ENCODE data around the gene DNAH10.
"Not testable (repeated sequence)": the region's sequence is repeated elsewhere in the genome, so short reads cannot be mapped to it uniquely, and the experiment has no call there.

Gene DNAH10

GRCh38 chr12:123744836-123745235 lies 17.3 kb upstream of the DNAH10 start:
- no peak for DNase-seq

DNA sequence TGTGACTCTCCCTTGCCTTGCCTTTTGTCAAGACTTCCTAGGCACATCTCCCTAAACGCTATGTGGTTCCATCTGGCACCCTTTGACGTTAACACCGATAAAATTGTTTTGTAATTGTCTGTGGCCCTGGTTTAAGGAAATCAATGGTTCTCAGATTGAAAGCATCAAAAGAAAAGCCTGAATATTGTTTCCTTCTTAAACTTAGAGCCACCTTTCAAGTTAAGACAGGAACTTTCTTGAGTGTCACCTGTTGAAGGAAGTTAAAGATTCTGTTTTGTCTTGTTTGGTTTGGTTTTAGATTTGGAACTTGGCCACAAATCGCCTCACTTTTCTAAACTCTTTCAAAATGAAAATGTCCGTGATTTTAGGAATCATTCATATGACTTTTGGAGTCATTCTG lies 14.8 kb upstream of the DNAH10 start:
- no peak for DNase-seq

DNA sequence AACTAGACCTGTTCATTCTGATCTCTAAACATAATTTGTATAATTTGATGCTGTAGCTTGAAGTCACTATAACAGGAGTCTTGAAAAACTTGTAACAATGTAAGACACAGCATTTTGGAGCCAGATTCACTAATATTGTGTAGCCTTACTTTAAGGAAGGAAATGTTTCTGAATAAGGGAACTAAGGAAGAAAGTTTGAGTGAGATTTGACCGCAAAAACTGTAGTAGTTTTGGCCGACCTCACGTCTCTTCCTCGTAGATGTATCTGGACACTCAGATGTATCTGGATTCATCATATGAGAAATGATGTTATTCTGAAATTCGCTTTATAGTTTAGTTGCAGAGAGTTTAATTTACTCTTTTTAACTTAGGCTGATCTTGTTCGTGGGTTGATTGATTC lies 13.9 kb upstream of the DNAH10 start:
- no peak for DNase-seq

GRCh38 chr12:123748661-123749060 lies 13.4 kb upstream of the DNAH10 start:
- DNase-seq, result no peak

DNA sequence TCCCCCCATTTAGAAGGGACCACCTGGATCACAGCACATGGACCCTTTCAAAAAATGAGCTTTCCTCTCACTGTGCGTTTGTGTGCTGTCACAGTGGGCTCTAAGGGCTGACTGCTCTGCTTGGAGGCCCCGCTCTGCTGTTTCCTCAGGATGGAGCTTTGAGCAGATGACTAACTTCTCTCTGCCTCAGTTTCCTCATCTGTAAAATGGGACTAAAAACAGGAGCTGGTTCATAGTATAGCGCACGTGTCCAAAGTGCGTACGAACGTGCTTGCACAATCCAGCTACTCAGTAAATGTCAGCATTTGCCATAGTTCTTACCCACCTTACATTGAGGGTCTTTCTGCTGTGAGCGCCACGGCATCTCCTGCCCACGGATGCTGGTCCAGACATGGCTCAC lies 12.7 kb upstream of the DNAH10 start:
- no peak for DNase-seq

- no peak for DNase-seq
Observed at GRCh38 chr12:123750159-123750656, 11.9 kb upstream of the DNAH10 start.

DNA sequence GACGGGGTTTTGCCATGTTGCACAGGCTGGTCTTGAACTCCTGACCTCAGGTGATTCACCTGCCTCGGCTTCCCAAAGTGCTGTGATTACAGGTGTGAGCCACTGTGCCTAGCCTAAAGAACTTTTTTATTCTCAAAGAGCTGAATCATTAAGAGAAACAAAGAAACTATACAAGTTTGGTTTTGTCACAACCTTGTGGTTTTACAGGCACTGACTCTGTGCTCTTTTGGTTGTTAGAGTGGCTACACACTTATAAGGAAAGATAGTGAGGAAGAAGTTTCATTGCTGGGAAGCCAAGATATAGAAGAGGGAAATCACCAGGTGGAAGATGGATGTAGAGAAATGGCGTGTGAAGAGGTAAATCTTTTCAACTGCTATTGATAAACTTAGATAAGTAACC lies 10.1 kb upstream of the DNAH10 start:
- DNase-seq, result no peak

DNA sequence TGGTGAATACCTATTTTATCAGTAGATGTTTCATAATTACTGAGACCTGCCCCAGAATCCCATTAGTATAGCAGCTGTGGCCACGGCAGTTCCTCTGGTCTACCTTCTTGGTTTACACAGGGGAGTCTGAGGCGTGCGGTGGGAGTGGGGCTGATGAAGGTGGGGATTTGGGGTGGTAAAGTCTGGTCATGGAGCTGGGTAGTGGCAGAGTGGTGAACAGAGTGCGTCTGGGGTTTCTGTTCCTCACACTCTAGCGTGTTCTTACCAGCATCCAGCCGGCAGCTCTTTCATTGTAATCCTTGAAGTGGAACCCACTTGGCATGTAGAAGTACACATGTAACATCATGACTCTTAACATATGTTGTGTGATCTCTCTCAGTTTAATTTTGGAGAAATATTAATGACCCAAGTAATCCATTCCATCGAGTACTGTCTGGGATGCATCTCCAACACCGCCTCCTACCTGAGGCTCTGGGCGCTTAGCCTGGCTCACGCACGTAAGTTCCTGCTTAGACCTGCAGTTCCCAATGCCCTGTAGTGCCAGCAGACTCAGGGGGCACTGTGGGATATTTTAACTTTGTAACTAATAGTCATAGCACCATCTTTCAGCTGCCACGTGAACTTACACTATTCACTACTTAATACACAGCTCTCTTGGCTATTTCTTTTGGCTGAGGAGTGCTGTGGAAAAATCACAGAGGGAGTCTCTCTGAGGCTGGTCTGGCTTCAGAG lies 7.9 kb upstream of the DNAH10 start:
- no peak for DNase-seq

- peak; percentile 58 for DNase-seq
Observed at GRCh38 chr12:123757561-123757960, 4.5 kb upstream of the DNAH10 start.

GRCh38 chr12:123760267-123760938 lies 1.7 kb upstream of the DNAH10 start:
- DNase-seq, result no peak

GRCh38 chr12:123762715-123763052 lies 583 bp downstream of the DNAH10 start:
- no peak for DNase-seq

- no peak for DNase-seq
Observed at GRCh38 chr12:123763093-123763492, 992 bp downstream of the DNAH10 start.

GRCh38 chr12:123764109-123764508 lies 2.0 kb downstream of the DNAH10 start:
- no peak for DNase-seq

- no peak for DNase-seq
Observed at GRCh38 chr12:123765504-123766035, 3.5 kb downstream of the DNAH10 start.

GRCh38 chr12:123767613-123768012 lies 5.5 kb downstream of the DNAH10 start:
- no peak for DNase-seq

DNA sequence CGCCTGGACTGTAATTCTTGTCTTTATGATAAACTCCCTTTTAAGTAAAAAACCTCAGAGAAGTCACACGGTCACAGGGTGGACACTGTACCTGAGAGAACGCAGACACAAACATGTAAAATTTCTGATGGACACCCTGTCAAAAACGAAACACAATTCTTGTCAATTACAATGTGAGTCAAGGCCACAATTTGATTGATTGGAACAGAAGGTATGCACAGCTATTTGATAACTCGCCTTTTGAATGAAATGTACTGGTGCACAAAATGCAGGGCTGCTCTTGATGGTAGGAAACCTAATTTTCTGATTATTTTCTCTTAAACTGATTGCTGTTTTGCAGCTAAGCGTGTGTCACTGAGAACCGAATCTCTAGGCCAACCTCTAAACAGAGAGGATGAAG lies 9.2 kb downstream of the DNAH10 start:
- no peak for DNase-seq

DNA sequence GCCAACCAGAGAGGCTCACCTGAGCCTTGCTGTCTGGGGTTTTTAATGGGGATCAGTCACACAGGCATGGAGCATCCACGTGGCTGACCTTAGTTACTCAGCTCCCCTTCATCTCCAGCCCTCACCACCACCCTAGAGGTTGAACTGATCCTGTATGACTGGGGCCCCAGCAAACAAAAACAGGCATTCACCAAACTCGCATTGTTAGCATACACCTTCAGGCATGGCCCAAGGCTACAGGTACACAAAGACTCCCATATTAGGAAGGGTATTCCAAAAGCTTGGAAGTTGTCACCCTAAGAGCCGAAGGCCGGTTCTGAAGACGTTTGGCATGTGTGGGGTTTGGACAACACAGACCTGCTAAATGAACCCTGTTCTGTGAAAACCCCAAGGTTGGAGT lies 10.0 kb downstream of the DNAH10 start:
- no peak for DNase-seq

DNA sequence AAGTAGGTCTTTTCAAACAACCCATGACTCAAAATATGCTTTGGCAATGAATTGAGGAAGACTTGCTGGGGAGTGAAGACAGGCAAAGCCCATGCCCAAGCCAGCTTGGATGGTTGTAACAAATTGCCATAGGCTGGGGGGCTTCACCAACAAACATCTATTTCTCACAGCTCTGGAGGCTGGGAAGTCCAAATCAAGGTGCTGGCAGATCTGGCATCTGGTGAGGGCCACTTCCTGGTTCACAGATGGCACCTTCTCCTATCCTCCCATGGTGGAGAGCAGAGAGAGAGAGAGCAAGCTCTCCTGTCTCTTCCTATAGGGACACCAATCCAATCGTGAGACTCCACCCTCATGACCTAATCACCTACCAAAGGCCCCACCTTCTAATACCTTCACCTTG lies 11.3 kb downstream of the DNAH10 start:
- DNase-seq, result no peak

DNA sequence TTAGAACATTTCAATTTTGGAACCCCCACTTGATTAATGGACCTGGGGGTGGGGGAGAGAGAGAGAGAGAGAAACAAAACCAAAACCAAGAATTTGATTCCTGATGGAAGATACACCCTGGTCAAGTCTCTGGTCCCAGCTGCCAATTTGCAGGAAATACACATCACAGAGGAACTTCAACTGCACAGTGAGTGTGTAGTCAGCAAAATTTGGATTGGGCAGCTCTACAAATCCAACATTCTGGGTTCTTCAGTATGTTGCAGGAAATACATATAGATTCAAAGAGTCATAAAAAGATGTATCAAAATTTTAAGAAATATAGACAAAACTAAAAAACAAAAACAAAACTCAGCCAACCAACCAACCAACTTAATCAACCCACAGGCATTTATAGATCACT lies 17.4 kb downstream of the DNAH10 start:
- DNase-seq, result no peak

- DNase-seq, result no peak
Observed at GRCh38 chr12:123782997-123783792, 21.1 kb downstream of the DNAH10 start.

DNA sequence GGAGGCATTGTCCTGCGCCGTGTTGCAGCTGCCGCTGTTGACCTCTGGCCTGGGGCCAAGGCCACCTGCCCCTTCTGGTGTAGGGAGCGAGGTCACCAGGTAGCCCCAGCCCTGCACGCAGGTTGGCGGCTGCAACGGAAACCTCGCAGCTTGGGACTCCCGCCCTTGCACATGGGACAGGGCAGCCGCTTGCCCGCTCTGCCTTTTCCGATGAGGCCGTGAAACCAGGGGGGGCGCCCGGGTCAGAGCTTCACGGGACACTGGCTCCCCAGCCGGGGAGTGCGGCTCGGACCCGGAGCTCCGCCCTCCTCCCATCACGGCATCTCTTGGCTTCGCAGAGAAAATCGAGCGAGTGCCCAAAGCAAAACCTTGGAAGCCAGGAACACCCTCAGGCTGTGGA lies 25.4 kb downstream of the DNAH10 start:
- DNase-seq, result no peak

GRCh38 chr12:123788541-123788940 lies 26.4 kb downstream of the DNAH10 start:
- DNase-seq, result no peak

DNA sequence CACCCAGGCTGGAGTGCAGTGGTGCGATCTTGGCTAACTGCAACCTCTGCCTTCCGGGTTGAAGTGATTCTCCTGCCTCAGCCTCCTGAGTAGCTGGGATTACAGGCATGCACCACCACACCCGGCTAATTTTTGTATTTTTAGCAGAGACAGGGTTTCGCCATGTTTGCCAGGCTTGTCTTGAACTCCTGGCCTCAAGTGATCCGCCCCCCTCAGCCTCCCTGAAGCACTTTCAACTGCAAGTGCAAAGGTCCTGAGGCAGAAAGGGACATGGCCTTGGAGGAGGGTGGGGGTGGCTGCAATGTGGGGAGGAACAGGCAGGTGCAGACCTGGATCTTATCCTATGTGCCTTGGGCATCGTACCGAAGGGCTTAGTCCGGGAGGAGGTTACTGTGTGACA lies 27.3 kb downstream of the DNAH10 start:
- DNase-seq, result not testable (repeated sequence)
